OCI-LY1 (cell line): ENCODE measurements around the gene RAE1.

ENCODE experiments used
- EZH2 ChIP-seq: fragments of 200-600 bp; sonication (generic), shearing (Covaris generic); IDR thresholded peaks from 2 replicates; pipeline ENCODE4 v1.8.0; 2017; ENCODE audit warnings: borderline replicate concordance, mixed run types, mild to moderate bottlenecking, antibody characterized with exemption, low read length, moderate library complexity, mixed read lengths
- TF ChIP-seq, protein P1 (sequence below): fragments of 200-600 bp; sonication (generic), shearing (Covaris generic); IDR thresholded peaks from 2 replicates; pipeline ENCODE4 v1.5.1; 2017; ENCODE audit warnings: mild to moderate bottlenecking, antibody characterized with exemption, low read length, moderate library complexity, mixed read lengths

DNA sequence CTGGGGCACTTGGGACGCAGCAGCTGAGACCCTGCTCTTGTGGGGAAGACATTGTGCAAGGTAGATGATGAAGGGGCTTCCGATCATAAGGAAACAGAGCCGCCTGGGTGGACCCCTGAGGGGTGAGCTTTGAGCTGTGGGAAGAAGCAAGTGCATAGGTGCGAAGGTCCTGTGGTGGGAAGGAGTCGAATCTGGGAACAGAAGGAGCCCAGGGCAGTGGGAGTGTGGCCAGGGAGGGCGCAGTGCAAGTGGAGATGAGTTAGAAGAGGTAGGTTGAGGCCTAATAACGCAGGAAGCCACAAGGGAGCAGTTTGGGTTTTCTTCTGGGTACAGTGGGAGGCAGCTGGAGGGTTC is 50.5 kb downstream of the RAE1 start:
- TF ChIP-seq, protein P1, sequence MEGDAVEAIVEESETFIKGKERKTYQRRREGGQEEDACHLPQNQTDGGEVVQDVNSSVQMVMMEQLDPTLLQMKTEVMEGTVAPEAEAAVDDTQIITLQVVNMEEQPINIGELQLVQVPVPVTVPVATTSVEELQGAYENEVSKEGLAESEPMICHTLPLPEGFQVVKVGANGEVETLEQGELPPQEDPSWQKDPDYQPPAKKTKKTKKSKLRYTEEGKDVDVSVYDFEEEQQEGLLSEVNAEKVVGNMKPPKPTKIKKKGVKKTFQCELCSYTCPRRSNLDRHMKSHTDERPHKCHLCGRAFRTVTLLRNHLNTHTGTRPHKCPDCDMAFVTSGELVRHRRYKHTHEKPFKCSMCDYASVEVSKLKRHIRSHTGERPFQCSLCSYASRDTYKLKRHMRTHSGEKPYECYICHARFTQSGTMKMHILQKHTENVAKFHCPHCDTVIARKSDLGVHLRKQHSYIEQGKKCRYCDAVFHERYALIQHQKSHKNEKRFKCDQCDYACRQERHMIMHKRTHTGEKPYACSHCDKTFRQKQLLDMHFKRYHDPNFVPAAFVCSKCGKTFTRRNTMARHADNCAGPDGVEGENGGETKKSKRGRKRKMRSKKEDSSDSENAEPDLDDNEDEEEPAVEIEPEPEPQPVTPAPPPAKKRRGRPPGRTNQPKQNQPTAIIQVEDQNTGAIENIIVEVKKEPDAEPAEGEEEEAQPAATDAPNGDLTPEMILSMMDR = no peak
- no peak for TF ChIP-seq EZH2
